Activated CD8-positive, alpha-beta memory T cell treated with anti-CD3 and anti-CD28 coated beads for 4 hours (primary cell): ENCODE measurements around the gene ITGA2B.
"Not testable (repeated sequence)": the region's sequence is repeated elsewhere in the genome, so short reads cannot be mapped to it uniquely, and the experiment has no call there.

Experiments
- DNase-seq, 2 donors: peaks; one replicate each; pipeline ENCODE4 v3.0.0-alpha.2; 2020; ENCODE audit warnings: low read depth in 2 of 2

The ITGA2B gene

DNA sequence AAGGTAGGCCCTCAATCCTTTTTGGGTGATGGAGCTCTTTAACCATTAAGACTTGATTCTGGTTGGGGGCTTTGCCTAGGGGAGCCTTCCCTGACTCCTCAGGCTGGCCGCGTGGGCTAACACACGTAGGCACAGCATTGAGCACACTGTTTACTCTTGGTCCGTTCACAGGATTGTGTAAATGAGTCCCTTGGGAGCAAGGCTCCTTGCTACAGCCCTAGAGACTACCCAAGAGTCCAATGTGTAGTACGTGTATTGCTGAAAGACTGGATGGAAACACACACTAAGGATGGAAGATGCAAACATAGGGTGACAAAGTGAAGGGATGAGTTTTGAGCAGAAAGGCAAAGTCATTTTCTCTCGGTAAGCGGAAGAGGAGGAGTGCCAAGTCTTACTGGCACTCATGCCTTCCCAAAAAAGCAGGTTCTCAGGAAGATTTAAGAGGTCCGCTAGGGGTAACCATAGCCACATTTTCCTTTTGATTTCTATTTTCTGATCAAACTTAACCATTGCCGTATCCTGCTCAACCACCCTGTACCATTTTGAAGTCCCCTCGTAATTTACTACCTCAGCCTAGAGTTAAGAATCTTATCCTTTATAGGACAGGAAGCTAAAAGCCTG lies 911 bp upstream of the ITGA2B start:
- DNase-seq: no peak

DNA sequence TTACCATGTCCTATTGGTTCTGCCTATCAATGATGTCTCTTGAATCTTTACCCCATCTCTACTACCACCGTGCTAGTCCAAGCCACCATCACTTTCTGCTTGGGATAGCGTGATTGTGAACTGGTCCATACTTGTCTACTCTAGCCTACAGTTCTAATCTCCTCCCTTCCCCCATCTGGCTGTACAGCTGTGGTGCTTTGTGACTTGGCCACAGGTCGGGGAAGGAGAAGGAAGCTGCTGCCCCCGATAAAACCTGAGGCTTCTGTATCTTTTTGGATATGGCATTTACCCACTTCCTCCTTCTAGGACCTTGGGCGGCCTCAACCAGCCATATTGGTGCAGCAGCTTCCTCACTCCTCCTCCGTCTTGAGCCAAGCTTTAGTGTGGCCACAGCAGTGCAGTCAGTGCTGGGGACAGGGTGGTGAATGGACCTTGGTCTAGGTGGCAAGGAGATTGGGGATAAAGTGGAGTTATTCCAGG lies 314 bp upstream of the ITGA2B start:
- DNase-seq: no peak

DNA sequence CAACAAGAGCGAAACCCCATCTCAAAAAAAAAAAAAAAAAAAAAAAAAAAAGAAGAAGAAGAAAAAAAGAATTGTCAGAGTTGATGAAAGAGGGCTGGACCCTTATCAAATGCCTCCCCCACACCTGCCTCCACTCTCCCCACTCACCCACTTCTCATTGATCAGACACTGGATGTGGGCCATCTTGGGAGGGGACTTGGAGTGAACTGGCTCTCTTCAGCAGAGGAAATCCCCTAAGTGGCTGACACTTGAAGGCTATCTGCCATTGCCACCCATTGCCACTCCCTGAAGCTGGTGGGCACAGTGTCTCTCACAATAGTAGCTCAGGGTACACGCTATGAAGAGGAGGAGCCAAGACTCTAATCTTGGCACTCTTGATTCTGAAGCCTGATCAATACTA lies 1.6 kb downstream of the ITGA2B start:
- no peak for DNase-seq

DNA sequence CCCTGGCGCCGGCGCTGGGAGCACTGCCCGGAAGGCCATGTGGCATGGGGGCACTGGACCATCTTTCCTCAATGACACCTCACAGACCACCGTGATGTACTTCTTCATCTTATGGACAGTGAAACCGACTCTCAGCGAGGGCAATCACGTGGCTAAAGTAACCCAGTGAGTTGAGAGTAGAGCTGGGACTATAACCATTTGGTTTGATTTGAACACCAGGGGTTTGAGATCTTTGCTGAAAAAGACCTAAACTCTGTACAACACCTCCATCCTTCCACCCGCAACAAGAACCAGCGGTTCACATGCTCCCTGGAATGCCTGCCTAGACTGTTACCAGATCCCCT lies 3.3 kb downstream of the ITGA2B start:
- no peak for DNase-seq

DNA sequence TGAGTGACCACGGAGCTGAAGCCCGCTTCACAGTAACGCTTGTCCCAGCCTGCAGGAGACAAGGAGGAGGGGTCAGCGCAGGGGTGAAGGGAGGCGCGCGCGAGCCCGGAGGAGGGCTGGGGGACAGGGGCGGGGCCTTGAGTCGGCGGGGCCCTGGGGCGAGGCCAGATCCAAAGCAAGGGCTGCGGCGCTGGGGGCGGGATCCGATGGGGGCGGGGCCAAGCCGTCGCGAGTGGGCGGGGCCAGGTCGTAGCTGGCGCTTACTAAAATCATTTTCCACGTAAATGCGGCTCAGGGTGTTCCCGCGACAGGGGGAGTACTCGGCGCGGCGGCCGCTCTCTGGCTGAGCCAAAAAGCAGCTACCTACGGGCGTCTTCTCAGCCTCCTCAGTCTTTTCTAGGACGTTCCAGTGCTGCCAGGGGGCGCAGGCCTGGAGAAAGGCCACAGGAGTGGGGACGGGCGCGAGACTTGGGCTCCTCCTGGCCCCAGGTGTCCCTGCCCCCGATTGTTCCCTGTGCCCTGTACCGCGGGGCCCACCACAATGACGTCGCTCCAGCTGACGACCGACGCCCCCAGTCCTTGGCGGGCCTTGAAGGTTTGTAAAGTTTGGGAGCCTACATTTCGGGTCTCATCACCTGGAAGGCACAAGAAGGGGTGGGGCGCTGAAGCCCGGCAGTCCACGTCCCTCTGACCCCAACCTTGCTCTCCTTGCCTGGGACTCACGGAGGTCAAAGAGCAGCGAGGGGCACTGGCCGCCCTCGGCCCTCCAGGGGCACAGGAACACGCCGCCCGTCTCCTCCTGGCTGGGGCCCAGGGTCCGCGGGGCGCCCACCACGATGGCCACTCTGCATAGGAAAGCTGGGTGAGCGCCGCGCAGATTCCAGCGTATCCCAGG lies 3.9 kb downstream of the ITGA2B start:
- DNase-seq: peak; percentile 63 to 73

DNA sequence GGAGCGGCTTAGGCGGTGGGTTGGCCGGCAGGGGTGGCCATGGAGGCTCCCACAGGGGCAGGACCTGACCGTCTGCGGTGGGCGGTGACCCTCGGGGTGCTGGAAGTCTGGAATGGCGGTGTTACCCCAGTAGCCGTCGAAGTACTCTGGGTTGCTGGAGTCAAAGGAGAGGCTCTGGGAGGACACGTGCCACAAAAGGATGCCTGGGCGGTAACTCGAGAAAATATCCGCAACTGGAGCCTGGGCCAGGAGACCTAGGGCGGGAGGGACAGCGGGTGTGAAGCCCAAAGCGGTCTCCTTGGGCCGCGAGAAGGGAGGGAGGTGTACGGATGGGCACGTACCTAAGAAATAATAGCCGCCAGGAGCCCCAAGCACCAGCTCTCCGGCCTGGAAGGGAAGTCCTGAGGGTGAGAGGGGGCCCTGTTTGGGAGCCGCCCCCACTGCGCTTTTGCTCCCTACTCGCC lies 4.6 kb downstream of the ITGA2B start:
- no peak for DNase-seq

DNA sequence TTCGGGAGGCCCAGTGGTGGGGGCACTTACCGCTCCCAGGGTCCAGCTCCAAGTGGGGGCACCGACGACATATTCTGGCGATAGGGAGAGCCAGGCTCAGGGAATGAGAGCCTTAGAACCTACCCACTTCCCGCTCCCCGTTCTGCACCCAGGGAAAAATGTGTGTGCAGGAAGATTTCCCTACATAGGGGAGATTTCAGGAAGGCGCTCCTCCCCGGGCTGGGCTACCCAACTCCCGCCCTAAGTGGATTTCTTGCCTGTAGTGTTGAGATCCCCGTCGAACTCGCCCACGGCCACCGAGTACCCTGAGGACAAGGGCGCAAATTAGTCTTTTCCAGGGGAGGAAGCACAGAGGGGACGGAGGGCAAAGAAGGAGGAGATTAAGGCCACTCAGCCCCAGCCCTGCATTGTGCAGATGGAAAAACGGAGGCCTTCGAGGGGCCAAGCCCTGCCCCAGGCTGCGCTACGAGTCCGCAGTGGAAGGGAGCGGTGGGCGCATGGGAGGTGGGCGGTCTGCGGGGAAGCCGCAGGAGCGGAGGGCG lies 5.1 kb downstream of the ITGA2B start:
- DNase-seq: no peak

DNA sequence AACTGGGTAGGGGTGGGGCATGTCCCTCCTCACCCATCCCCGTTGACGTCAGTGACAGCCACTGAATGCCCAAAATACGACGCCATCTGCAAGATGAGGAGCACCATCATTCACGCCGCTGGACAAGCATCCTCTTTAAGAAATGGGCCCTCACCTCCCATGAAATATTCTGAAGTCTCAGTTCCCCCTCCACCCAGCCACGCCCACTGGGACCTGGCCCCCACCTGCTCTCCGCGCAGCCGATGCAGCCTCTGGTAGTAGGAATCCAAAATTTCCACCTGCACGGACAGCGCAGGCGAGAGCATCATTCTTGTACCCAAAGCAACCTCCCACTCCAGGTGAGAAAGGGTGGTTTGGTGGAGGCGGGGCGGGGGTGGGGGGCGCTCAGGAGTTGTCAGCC lies 5.6 kb downstream of the ITGA2B start:
- DNase-seq: no peak

DNA sequence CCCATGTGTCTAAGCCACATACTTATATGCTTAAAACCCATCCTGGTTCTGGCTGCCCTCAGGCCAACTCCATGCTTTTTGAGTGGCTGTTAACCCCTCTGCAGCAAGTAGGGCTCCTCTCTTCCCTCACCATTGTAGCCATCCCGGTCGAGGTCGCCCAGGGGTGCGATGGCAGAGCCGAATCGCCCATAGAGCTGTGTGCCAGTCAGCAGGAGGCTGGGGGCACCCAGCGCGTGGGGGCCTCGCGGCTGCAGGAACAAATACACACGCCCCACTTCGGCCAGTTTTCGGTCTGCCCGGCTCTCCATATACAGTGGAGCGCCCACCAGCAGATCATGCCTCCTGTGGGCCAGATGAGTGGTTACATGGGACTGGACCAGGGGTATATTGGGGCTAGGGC lies 6.1 kb downstream of the ITGA2B start:
- no peak for DNase-seq

DNA sequence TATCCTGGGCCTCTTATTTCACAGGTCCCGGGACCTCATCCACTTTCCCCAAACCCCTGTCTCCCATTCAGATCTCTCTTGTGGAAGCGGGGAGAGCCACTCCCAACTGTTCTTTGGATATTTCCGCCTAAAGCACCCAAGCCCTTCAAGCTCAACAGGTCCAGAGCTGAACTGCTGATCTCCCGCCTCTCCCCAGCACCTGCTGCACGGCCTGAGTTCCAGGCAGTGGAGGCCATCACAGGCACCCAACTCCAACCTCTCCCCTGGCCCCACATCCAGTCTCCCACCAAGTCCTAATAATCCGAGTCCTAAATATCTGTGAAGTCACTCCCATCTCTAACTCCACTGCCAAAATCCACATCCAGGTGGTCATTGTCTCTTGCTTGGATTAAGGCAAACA lies 6.5 kb downstream of the ITGA2B start:
- DNase-seq: no peak

DNA sequence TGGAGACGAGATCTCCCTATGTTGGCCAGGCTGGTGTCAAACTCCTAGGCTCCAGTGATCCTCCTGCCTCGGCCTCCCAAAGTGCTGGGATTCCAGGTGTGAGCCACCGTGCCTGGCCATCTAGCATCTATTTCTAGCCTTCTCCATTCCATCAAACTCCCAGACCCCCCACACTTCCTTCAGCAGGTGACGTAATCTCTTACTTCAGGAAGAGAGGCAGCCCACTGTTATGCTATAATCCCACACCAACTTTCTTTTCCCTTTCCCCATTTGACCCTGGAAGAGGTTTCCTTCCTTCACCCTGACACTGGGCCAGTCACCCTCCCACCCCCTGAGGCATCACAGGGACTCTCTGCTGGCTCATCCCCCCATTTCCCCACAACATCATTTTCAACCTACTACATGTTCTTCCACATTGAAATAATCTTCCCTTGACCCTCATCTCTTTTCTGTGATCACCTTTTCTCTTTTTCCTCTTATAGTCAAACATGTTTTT lies 7.6 kb downstream of the ITGA2B start:
- no peak for DNase-seq

DNA sequence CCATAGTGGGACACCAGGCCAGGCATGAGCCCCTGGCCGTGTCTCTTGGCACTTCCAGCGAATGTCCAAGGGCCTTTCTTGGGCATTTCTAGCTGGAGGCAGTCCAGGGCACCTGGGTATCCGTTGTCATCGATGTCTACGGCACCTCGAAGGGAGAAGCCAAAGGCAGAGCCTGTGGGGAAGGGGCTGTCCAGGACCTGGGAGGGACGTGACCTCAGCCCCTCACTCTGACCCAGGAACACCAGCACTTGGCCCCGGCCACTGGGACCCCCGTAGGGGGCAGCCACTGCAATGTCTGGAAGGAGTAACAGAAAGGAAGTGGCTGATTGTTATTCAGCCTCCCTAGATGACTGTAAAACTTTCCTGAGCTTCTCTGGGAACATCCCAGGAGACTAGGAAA lies 8.7 kb downstream of the ITGA2B start:
- no peak for DNase-seq

DNA sequence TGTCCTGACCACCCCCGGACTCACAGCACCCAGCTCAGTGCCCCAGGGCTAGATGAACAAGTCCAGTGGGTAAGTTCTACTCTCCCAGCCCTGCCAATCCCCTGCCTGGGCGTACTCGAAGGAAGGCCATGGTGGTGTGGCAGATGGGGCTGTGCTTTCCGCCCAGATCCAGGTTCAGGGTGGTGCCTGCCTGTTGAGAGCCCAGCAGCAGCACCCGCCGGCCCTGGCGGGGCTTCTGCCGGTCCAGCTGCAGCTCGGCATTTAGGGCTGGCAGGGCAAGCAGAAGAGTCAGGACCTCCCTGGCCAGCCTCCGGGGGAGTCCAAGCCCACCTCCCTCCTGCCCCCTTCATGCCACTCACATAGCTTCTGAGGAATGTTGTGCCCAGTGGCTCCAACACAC lies 9.6 kb downstream of the ITGA2B start:
- no peak for DNase-seq

DNA sequence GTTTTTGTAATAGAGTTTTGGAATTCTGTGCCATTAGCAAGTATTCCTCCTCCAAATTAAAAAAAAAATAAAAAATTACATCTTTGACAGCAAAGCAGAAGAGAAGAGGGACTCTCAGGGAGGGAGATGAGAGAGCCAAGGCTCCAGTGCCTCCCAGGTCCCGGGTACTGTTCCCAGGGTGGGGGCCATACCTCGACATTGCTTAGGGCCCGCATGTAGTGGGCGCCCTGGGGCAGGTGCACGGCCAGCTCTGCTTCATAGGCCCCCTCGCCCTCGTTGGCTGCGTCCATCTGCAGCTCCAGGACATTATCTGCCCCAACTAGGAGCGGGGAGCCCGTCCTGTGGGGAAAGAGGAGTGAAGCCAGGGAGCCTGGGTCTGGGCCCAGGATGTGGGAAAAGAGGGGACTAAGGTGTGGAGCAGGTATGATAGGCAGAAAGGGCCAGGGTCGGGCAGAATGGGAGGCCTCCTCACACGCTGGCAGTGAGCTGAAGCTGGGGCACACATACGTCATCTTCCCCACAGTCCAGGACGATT lies 11.2 kb downstream of the ITGA2B start:
- no peak for DNase-seq

DNA sequence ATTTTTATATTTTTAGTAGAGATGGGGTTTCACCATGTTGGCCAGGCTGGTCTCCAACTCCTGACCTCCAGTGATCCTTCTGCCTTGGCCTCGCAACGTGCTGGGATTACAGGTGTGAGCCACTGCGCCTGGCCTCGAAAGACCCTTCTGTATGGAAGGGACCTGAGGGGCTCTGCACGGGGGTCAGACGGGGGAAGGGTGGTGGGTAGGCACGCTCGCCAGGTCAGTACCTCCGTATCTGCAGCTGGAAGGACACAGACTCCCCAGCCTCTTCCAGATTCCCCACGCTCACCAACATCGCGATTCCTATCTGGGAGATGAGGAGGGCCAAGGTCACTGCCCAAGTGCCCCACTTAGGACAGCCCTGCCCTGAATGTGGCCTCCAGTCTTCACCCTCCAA lies 12.7 kb downstream of the ITGA2B start:
- DNase-seq: no peak

DNA sequence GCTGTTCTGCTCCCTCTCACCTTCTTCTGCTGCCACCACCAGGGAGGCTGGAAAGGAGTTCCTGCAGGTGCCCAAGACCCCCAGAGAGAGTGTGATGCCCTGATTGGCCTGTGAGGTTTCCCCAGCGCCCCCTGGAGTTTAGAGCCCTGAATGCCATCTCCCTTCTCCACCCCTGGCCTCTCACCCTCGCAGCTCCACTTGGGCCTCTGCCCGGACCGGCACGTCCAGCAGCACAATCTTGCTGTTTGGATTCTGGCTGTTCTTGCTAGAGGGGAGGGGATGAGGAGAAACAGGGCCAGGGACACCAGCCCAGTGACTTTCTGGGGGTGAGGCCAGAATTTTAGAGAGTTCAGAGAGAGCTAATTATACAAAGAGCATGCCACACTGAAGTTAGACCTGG lies 13.3 kb downstream of the ITGA2B start:
- DNase-seq: no peak

DNA sequence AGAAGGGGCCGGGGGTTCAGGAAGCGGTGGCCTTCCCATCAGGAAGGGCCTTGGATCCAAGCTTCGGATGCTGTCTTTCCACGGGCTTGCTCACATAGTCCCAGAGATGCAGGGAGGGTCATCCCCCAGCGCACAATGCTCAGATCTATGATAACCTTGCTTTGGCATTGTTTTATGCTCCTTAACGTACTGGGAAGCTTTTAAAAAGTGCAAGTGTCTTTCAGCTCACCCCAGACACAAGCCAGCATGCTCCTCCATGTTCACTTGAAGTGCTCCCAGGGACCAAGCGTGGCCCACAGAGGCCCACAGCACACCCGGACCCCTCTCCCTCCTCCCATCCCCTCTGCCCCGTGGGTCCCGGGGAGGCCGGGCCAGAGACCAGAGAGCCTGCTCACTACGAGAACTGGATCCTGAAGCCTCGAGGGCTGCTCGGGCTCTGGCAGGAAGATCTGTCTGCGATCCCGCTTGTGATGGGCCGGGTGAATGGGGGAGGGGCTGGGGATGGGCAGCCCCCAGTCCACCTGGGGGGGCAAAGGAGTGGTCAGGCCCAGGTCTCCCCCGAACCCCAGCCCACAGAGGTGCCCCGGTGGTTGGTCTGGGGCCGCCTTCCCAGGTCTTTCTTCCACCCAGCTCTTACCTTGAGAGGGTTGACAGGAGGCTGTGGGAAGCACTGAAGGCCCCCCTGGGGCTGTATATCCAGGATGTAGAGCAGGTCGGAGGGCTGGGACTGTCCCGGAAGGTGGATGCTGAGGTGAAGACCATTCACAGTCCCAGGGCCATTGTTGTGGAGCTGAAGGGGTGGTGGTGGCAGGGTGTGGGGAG lies 14.0 kb downstream of the ITGA2B start:
- no peak for DNase-seq

DNA sequence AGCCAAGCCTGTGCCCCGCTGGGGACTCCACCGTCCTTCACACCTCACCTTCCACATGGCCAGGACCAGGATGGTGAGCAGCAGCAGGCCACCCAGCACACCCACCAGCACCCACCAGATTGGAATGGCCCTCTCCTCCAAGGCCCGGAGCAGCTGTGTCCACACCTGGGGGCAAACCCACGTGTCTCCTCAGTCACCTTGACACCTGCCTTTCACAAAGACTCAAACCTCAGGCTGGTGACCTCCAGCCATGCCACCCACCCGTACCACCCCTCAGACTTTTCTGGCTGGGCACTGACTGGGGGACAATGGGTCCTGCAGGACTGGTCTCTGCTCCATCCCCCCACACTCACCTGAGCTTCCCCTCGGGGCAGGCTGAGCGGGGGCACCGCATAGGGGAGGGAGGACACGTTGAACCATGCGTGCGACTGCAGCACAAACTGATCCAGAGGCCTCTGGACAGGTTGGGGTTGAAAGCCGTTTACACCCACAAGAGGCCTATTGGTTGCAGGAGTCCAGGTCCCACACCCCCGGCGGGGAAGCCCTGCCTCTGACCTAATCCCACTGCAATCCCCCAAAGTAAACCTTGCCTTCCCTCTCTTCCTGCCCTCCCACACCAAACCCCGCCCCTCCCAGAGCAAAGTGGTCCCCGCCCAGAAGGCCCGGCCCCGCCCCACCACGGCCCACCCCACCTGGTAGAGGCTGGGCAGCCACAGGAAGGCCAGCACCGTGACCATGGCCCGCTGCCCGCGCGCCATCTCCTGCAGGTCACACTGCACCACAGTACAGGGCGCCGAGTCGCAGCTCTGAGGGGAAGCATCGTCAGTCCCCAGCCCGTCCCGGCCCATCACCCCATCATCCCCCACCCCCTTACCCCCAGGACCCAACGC lies 14.9 kb downstream of the ITGA2B start:
- no peak for DNase-seq

DNA sequence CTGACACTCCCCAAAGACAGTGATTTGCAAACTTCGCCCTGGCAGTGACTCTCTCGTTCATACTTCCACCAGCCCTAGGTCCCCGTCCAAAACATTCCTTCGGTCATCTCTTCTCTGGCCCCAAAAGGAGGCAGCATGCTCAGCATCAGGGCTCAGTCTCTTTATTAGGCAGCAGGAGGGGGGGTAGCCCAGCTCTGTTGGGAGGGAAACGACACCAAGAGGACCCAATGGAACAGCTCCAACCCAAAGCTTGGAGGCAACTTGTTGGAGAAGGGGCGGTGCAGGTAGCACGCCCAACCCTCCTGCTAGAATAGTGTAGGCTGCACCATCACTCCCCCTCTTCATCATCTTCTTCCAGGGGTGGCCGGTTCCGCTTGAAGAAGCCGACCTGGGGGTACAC lies 17.4 kb downstream of the ITGA2B start:
- DNase-seq: no peak

DNA sequence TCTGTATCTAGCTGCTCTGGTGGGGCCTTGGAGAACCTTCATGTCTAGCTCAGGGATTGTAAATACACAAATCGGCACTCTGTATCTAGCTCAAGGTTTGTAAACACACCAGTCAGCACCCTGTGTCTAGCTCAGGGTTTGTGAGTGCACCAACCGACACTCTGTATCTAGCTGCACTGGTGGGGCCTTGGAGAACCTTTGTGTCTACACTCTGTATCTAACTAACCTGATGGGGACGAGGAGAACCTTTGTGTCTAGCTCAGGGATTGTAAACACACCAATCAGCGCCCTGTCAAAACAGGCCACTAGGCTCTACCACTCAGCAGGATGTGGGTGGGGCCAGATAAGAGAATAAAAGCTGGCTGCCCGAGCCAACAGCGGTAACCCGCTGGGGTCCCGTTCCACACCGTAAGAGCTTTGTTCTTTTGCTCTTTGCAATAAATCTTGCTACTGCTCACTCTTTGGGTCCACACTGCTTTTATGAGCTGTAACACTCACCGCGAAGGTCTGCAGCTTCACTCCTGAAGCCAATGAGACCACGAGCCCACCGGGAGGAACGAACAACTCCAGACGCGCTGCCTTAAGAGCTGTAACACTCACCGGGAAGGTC lies 19.9 kb downstream of the ITGA2B start:
- not testable (repeated sequence) for DNase-seq
